Neural progenitor cell (in vitro differentiated cells): ENCODE data around the gene PPP1R27.

ENCODE experiments used
- CTCF ChIP-seq: fragments of 200-600 bp; sonication (generic); IDR thresholded peaks from 2 replicates; pipeline ENCODE4 v1.5.1; 2017; ENCODE audit warnings: antibody characterized with exemption, mild to moderate bottlenecking
- EZH2 ChIP-seq: fragments of 200-600 bp; sonication (generic); IDR thresholded peaks from 2 replicates; pipeline ENCODE4 v1.6.1; 2017; ENCODE audit warnings: antibody characterized with exemption, mild to moderate bottlenecking, moderate library complexity

- TF ChIP-seq CTCF (no peak), EZH2 (no peak)
These were observed 16.6 kb upstream of the PPP1R27 start for GRCh38 chr17:81851423-81851822.
